Endothelial cell of umbilical vein (primary cell): Measurements from ENCODE around the gene LINC00632. TPM values are rescaled to one million over a fixed set of nuclear protein-coding genes. Genes with fewer than 3 reads are reported as not detected.
A peak's percentile ranks its signal among the peaks of the same experiment; 100 is the strongest.

Experiments
- BruUV-seq: library from RNA; stranded (reverse); fragments of 400-500 nt; replicated peaks from 2 replicates; lab custom pipeline; 2021; lab: Mats Ljungman, UMichigan
- CTCF ChIA-PET: fragments of 300-600, 350-600 bp; sonication (Branson Sonifier 250); formaldehyde crosslinking; loops from one replicate; lab custom pipeline; 2021; ENCODE audit warnings: antibody characterized with exemption, inconsistent platforms; lab: Charles Lee
- POLR2A ChIA-PET: fragments of 300-600, 350-600 bp; sonication (Branson Sonifier 250); formaldehyde crosslinking; loops from one replicate; lab custom pipeline; 2021; ENCODE audit warnings: antibody characterized with exemption, inconsistent platforms; lab: Charles Lee
- DNase-seq: peaks from one replicate; pipeline ENCODE4 v3.0.0-alpha.2; 2011; ENCODE audit warnings: low read depth, low spot score
- FAIRE-seq: peaks from 2 replicates; lab custom pipeline; 2011; peaks lifted over from hg19 to GRCh38; lab: Jason Lieb, UNC
- H2AFZ ChIP-seq: 2 replicates; pipeline ENCODE4 v1.6.0; 2012; ENCODE audit warnings: low read depth, low read length, control low read depth, inconsistent platforms
- H3K27ac ChIP-seq: 2 replicates; pipeline ENCODE4 v1.5.1; 2011; ENCODE audit warnings: low read depth, mild to moderate bottlenecking, control low read depth, low read length, moderate library complexity; ENCODE audit not compliant: insufficient read depth
- H3K27me3 ChIP-seq, 2 experiments: 2 replicates each; pipeline versions ENCODE4 v1.6.0 to v1.6.1; 2011; ENCODE audit warnings: low read length in 2 of 2, mixed read lengths in 1 of 2; ENCODE audit not compliant: control insufficient read depth in 2 of 2, insufficient read depth in 2 of 2
- H3K36me3 ChIP-seq, 2 experiments: 2 replicates in 1 of 2; 3 replicates in 1 of 2; pipeline ENCODE4 v1.5.1; 2011; ENCODE audit warnings: low read length in 2 of 2, mild to moderate bottlenecking in 1 of 2, moderate library complexity in 1 of 2; ENCODE audit not compliant: control insufficient read depth in 2 of 2, insufficient read depth in 2 of 2; ENCODE audit errors: extremely low read depth in 1 of 2
- H3K4me1 ChIP-seq: 3 replicates; pipeline ENCODE4 v1.5.1; 2011; ENCODE audit warnings: mild to moderate bottlenecking, low read length; ENCODE audit not compliant: control insufficient read depth, insufficient read depth; ENCODE audit errors: extremely low read depth
- H3K4me2 ChIP-seq: 2 replicates; pipeline ENCODE4 v1.6.1; 2011; ENCODE audit warnings: low read length, control low read depth, mixed read lengths; ENCODE audit not compliant: insufficient read depth
- H3K4me3 ChIP-seq, 3 experiments: fragments of 200-600 bp in 1 of 3; sonication (generic), shearing (Covaris generic) in 1 of 3; replicated peaks in 1 of 3; 2 replicates each; pipeline ENCODE4 v1.5.1; 2011 to 2016; ENCODE audit warnings: control low read depth in 3 of 3, low read length in 3 of 3, mild to moderate bottlenecking in 2 of 3, inconsistent platforms in 1 of 3, low read depth in 1 of 3, moderate library complexity in 1 of 3; ENCODE audit not compliant: insufficient read depth in 1 of 3
- H3K79me2 ChIP-seq: 2 replicates; pipeline ENCODE4 v1.6.0; 2012; ENCODE audit warnings: low read length, inconsistent platforms; ENCODE audit not compliant: control insufficient read depth, insufficient read depth
- H3K9ac ChIP-seq: replicated peaks from 2 replicates; pipeline ENCODE3; 2011; ENCODE audit warnings: low read length, control low read depth; ENCODE audit not compliant: insufficient read depth; ENCODE audit errors: extremely low read depth
- H3K9me1 ChIP-seq: replicated peaks from 3 replicates; pipeline ENCODE4 v1.6.0; 2011; ENCODE audit warnings: mild to moderate bottlenecking, low read length; ENCODE audit not compliant: control insufficient read depth, insufficient read depth; ENCODE audit errors: extremely low read depth
- H3K9me3 ChIP-seq: replicated peaks from 2 replicates; pipeline ENCODE4 v1.5.1; 2012; ENCODE audit warnings: low read length, inconsistent platforms; ENCODE audit not compliant: control insufficient read depth, insufficient read depth
- H4K20me1 ChIP-seq: replicated peaks from 2 replicates; pipeline ENCODE3; 2011; ENCODE audit warnings: mild to moderate bottlenecking, low read length; ENCODE audit not compliant: control insufficient read depth, insufficient read depth; ENCODE audit errors: extremely low read depth
- CTCF ChIP-seq, 2 donors: IDR thresholded peaks; 1 replicate in 1 of 2; 2 replicates in 1 of 2; pipeline ENCODE4 v1.5.1; 2011; ENCODE audit warnings: low read length in 2 of 2, mild to moderate bottlenecking in 2 of 2, moderate library complexity in 2 of 2, control low read depth in 1 of 2, inconsistent platforms in 1 of 2, low read depth in 1 of 2; ENCODE audit not compliant: insufficient read depth in 1 of 2; ENCODE audit errors: extremely low read depth in 1 of 2
- EZH2 ChIP-seq: IDR thresholded peaks from 2 replicates; pipeline ENCODE4 v1.6.1; 2012; ENCODE audit warnings: borderline replicate concordance, low read depth, mild to moderate bottlenecking, moderate library complexity, low read length, inconsistent platforms; ENCODE audit not compliant: severe bottlenecking
- FOS ChIP-seq: IDR thresholded peaks from 2 replicates; pipeline ENCODE4 v1.6.1; 2011; ENCODE audit warnings: mild to moderate bottlenecking, low read length, moderate library complexity, borderline replicate concordance; ENCODE audit not compliant: insufficient read depth
- MAX ChIP-seq: IDR thresholded peaks from 2 replicates; pipeline ENCODE4 v1.6.1; 2011; ENCODE audit not compliant: insufficient read depth, insufficient read length
- POLR2A ChIP-seq: IDR thresholded peaks from 2 replicates; pipeline ENCODE4 v1.6.1; 2012; ENCODE audit warnings: low read depth, mild to moderate bottlenecking, control low read depth, low read length
- POLR2AphosphoS5 ChIP-seq: IDR thresholded peaks from 2 replicates; pipeline ENCODE4 v1.6.1; 2012; ENCODE audit warnings: low read depth, mild to moderate bottlenecking, control low read depth, low read length, moderate library complexity; ENCODE audit not compliant: insufficient read depth
- dilution Hi-C: fragments of 300-500 bp; cut with MboI; formaldehyde crosslinking; loops from one replicate; pipeline ENCODE4 v1.15.0; 2019; ENCODE audit warnings: low sequenced_read_pairs; ENCODE audit not compliant: extremely low pct_ligation_motif_present
- intact Hi-C: fragments of 100-400 bp; cut with micrococcal nuclease; formaldehyde crosslinking; loops from one replicate; pipeline ENCODE4 v1.10.0; 2022
- polyA plus RNA-seq, 4 experiments: library from polyadenylated mRNA; depleted of rRNA in 3 of 4; stranded (reverse) in 3 of 4; unstranded in 1 of 4; fragments of >200 nt; gene quantifications; 2 replicates each; pipeline versions ENCODE4 v1.2.1 to v1.2.3, GENCODE V29; 2011 to 2012; ENCODE audit warnings: missing spikeins in 1 of 4
- total RNA-seq: library from RNA; stranded (reverse); gene quantifications from 2 replicates; pipeline ENCODE4 v1.2.3, GENCODE V29; 2021

LINC00632 gene
- total and polyA plus RNA-seq, 2 donors (not counting 3 experiments of a cell fraction or from before 2014, with no cell fraction given), result 4.8 to 12.7 TPM

DNA sequence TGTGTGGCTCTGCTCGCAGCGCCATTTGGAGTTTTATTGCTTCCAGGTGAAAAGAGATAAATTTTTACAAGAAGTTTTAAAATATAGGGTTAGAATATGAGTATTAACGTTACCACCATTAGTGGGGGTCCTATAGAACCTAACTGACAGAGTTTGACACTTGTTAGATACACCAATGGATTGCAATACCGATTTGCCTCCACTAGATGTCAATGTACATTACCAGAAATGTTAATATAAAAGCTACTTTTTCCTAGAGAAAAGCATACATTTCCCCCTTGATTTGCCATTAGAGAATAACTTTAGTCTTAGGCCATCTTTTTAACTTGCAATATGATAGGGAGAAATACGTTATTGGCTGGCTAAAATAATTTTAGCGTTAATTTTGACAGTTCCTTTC lies 108.4 kb downstream of the LINC00632 start:
- TF ChIP-seq MAX (no peak), CTCF (IDR thresholded peaks at IDR 0.05; ENCODE audit: extremely low read depth in 1 of 2, insufficient read depth in 1 of 2, low read depth in 1 of 2, low read length in 2 of 2) (peak; percentile 27 to 29)
- ChIA-PET CTCF (interaction anchor here (0.6 to 1.3 kb wide), 6 partner anchors 9 to 1248 kb away, joined by 3 to 19 read pairs (median 4); no protein-coding TSS in a partner anchor), POLR2A (no interaction called here)
- Histone ChIP-seq H3K79me2 (no peaks in the 10 kb centered on the region), H2AFZ (no peak overlapping the region), H3K9me3 (no peaks in the 10 kb centered on the region), H3K9me1 (no peaks in the 10 kb centered on the region), H3K27me3 (no peaks in the 10 kb centered on the region), H3K36me3 (no peaks in the 10 kb centered on the region), H3K4me1 (no peaks in the 10 kb centered on the region), H3K4me3 (no peak overlapping the region), H3K4me2 (no peak overlapping the region), H4K20me1 (no peaks in the 10 kb centered on the region), H3K27ac (no peak overlapping the region), H3K9ac (no peak overlapping the region)
- no TSS peak for BruUV-seq
- dilution Hi-C loops (no loop called here), intact Hi-C loops (loop anchor here (1.0 to 5.0 kb wide), 2 partner anchors 460 to 649 kb away; no protein-coding TSS in a partner anchor)
- peak; percentile 8 for DNase-seq
- no peak for FAIRE-seq

GRCh38 chrX:140821280-140821679 lies 111.7 kb downstream of the LINC00632 start:
- ChIA-PET CTCF (interaction anchor here (1.2 kb wide), 1 partner anchor 1268 kb away, joined by 3 read pairs; no protein-coding TSS in a partner anchor), POLR2A (no interaction called here)
- Histone ChIP-seq H4K20me1 (no peaks in the 10 kb centered on the region), H3K4me2 (no peak overlapping the region), H3K27ac (no peak overlapping the region), H3K4me3 (no peak overlapping the region), H3K9ac (no peak overlapping the region), H3K4me1 (no peaks in the 10 kb centered on the region), H2AFZ (no peak overlapping the region), H3K27me3 (no peaks in the 10 kb centered on the region), H3K9me1 (no peaks in the 10 kb centered on the region), H3K79me2 (no peaks in the 10 kb centered on the region), H3K9me3 (no peaks in the 10 kb centered on the region), H3K36me3 (no peaks in the 10 kb centered on the region)
- dilution Hi-C loops, result no loop called here
- intact Hi-C loops, result loop anchor here (2.0 kb wide), 1 partner anchor 22 kb away; no protein-coding TSS in a partner anchor
- no TSS peak for BruUV-seq
- TF ChIP-seq CTCF (IDR thresholded peaks at IDR 0.05; ENCODE audit: extremely low read depth in 1 of 2, insufficient read depth in 1 of 2, low read depth in 1 of 2, low read length in 2 of 2) (no peak), FOS (no peak), MAX (no peak), POLR2AphosphoS5 (no peak), EZH2 (no peak), POLR2A (no peak)
- no peak for DNase-seq
- no peak for FAIRE-seq
